HEK293 (cell line): Measurements from ENCODE around the gene MSRB3.

Experiments
- CTCF ChIA-PET: fragments of 350-600 bp; formaldehyde crosslinking; extraction: SDS; loops from one replicate; lab custom pipeline; 2021; ENCODE audit warnings: antibody characterized with exemption; lab: Yijun Ruan, JAX
- POLR2A ChIA-PET: fragments of 300-600 bp; formaldehyde crosslinking; extraction: SDS; loops from one replicate; lab custom pipeline; 2020; ENCODE audit warnings: antibody characterized with exemption, inconsistent platforms; lab: Yijun Ruan, JAX
- H3K27ac ChIP-seq: fragments of 200-500 bp; sonication (Bioruptor generic); 2 replicates; pipeline ENCODE4 v1.5.1; 2014; ENCODE audit warnings: low read depth, low read length, control low read depth, inconsistent platforms; ENCODE audit errors: extremely low read depth
- H3K36me3 ChIP-seq, 2 experiments: fragments of 200-500 bp in 1 of 2; sonication (Bioruptor generic) in 1 of 2; 1 replicate in 1 of 2; 2 replicates in 1 of 2; pipeline ENCODE4 v1.5.1; 2014 to 2017; ENCODE audit warnings: inconsistent platforms in 2 of 2, low read length in 2 of 2; ENCODE audit not compliant: control insufficient read depth in 2 of 2, insufficient read depth in 1 of 2
- H3K4me1 ChIP-seq: fragments of 200-500 bp; sonication (Bioruptor generic); 2 replicates; pipeline ENCODE4 v1.5.1; 2014; ENCODE audit warnings: mild to moderate bottlenecking, low read length, inconsistent platforms; ENCODE audit not compliant: control insufficient read depth, insufficient read depth
- H3K4me3 ChIP-seq: 2 replicates; pipeline ENCODE4 v1.5.1; 2011; ENCODE audit warnings: low read depth, mild to moderate bottlenecking, control low read depth, low read length, moderate library complexity
- H3K9me3 ChIP-seq: fragments of 200-500 bp; sonication (Bioruptor generic); 2 replicates; pipeline ENCODE4 v1.5.1; 2014; ENCODE audit warnings: low read depth, low read length, inconsistent platforms; ENCODE audit not compliant: control insufficient read depth, insufficient read depth
- RBAK ChIP-seq: fragments of 450-650 bp; formaldehyde crosslinking; IDR thresholded peaks from 2 replicates; pipeline ENCODE4 v1.5.1; 2016; ENCODE audit warnings: missing biosample characterization, missing genetic modification characterization
- REST ChIP-seq: fragments of 450-650 bp; formaldehyde crosslinking; IDR thresholded peaks from 2 replicates; pipeline ENCODE4 v1.5.1; 2016; ENCODE audit warnings: missing biosample characterization, missing genetic modification characterization
- ZFHX2 ChIP-seq: fragments of 450-650 bp; formaldehyde crosslinking; conservative IDR thresholded peaks from 2 replicates; pipeline ENCODE4 v1.5.1; 2016; ENCODE audit warnings: missing biosample characterization, missing genetic modification characterization
- ZIC2 ChIP-seq: fragments of 450-650 bp; formaldehyde crosslinking; IDR thresholded peaks from 2 replicates; pipeline ENCODE4 v1.5.1; 2016; ENCODE audit warnings: missing biosample characterization, missing genetic modification characterization
- ZNF140 ChIP-seq: fragments of 450-650 bp; formaldehyde crosslinking; IDR thresholded peaks from 2 replicates; pipeline ENCODE4 v1.5.1; 2016; ENCODE audit warnings: missing biosample characterization, missing genetic modification characterization
- ZNF175 ChIP-seq: fragments of 450-650 bp; formaldehyde crosslinking; IDR thresholded peaks from 2 replicates; pipeline ENCODE4 v1.5.1; 2016; ENCODE audit warnings: missing biosample characterization, missing genetic modification characterization
- ZNF184 ChIP-seq: fragments of 450-650 bp; IDR thresholded peaks from 2 replicates; pipeline ENCODE4 v1.5.1; 2018; ENCODE audit warnings: missing biosample characterization, mild to moderate bottlenecking, missing genetic modification characterization
- ZNF202 ChIP-seq: fragments of 450-650 bp; formaldehyde crosslinking; IDR thresholded peaks from 2 replicates; pipeline ENCODE4 v1.5.1; 2016; ENCODE audit warnings: missing biosample characterization, missing genetic modification characterization, borderline replicate concordance
- ZNF248 ChIP-seq: fragments of 450-650 bp; formaldehyde crosslinking; IDR thresholded peaks from 2 replicates; pipeline ENCODE4 v1.5.1; 2017; ENCODE audit warnings: missing biosample characterization, missing genetic modification characterization
- ZNF292 ChIP-seq: fragments of 450-650 bp; formaldehyde crosslinking; IDR thresholded peaks from 2 replicates; pipeline ENCODE4 v1.5.1; 2016; ENCODE audit warnings: low read depth, missing biosample characterization, missing genetic modification characterization, borderline replicate concordance
- ZNF341 ChIP-seq: fragments of 450-650 bp; formaldehyde crosslinking; IDR thresholded peaks from 2 replicates; pipeline ENCODE4; 2016; ENCODE audit warnings: low read depth, missing biosample characterization, missing genetic modification characterization
- ZNF354C ChIP-seq: fragments of 450-650 bp; formaldehyde crosslinking; IDR thresholded peaks from 2 replicates; pipeline ENCODE4 v1.5.1; 2016; ENCODE audit warnings: missing biosample characterization, missing genetic modification characterization, low read depth, borderline replicate concordance
- ZNF426 ChIP-seq: fragments of 450-650 bp; formaldehyde crosslinking; IDR thresholded peaks from 2 replicates; pipeline ENCODE4 v1.5.1; 2017; ENCODE audit warnings: missing biosample characterization, missing genetic modification characterization, mild to moderate bottlenecking, inconsistent platforms, moderate library complexity
- ZNF473 ChIP-seq: fragments of 450-650 bp; formaldehyde crosslinking; IDR thresholded peaks from 2 replicates; pipeline ENCODE4 v1.5.1; 2017; ENCODE audit warnings: missing biosample characterization, missing genetic modification characterization
- ZNF501 ChIP-seq: fragments of 450-650 bp; formaldehyde crosslinking; IDR thresholded peaks from 2 replicates; pipeline ENCODE4 v1.5.1; 2016; ENCODE audit warnings: missing biosample characterization, missing genetic modification characterization
- ZNF521 ChIP-seq: fragments of 450-650 bp; formaldehyde crosslinking; IDR thresholded peaks from 2 replicates; pipeline ENCODE4 v1.5.1; 2017; ENCODE audit warnings: missing biosample characterization, mild to moderate bottlenecking, missing genetic modification characterization
- ZNF610 ChIP-seq: fragments of 450-650 bp; formaldehyde crosslinking; IDR thresholded peaks from 2 replicates; pipeline ENCODE4 v1.5.1; 2016; ENCODE audit warnings: missing biosample characterization, missing genetic modification characterization, borderline replicate concordance
- ZNF623 ChIP-seq: fragments of 450-650 bp; formaldehyde crosslinking; IDR thresholded peaks from 2 replicates; pipeline ENCODE4 v1.5.1; 2016; ENCODE audit warnings: missing biosample characterization, missing genetic modification characterization
- ZNF658 ChIP-seq: fragments of 450-650 bp; formaldehyde crosslinking; IDR thresholded peaks from 2 replicates; pipeline ENCODE4; 2016; ENCODE audit warnings: missing biosample characterization, missing genetic modification characterization
- ZNF707 ChIP-seq: fragments of 450-650 bp; formaldehyde crosslinking; IDR thresholded peaks from 2 replicates; pipeline ENCODE4 v1.5.1; 2016; ENCODE audit warnings: missing biosample characterization, missing genetic modification characterization
- TF ChIP-seq, protein P1 (sequence below): fragments of 450-650 bp; formaldehyde crosslinking; conservative IDR thresholded peaks from 2 replicates; pipeline ENCODE4 v1.5.1; 2016; ENCODE audit warnings: low read depth, missing biosample characterization, missing genetic modification characterization
- TF ChIP-seq, protein P2 (sequence below): fragments of 450-650 bp; formaldehyde crosslinking; conservative IDR thresholded peaks from 2 replicates; pipeline ENCODE4 v1.5.1; 2016; ENCODE audit warnings: low read depth, missing biosample characterization, missing genetic modification characterization
- TF ChIP-seq, protein P3 (sequence below): fragments of 450-650 bp; formaldehyde crosslinking; IDR thresholded peaks from 2 replicates; pipeline ENCODE4 v1.5.1; 2016; ENCODE audit warnings: missing biosample characterization, missing genetic modification characterization, borderline replicate concordance

The MSRB3 gene

GRCh38 chr12:65454115-65454787 is 175.8 kb downstream of the MSRB3 start:
- no peak overlapping the region for H3K4me3 ChIP-seq
- ChIA-PET POLR2A (no interaction called here), CTCF (no interaction called here)
- no peaks in the 10 kb centered on the region for H3K36me3 ChIP-seq
- H3K9me3 ChIP-seq: no peaks in the 10 kb centered on the region
- no peak overlapping the region for H3K27ac ChIP-seq
- 0 out of 2 replicates have a peak, but pooled peaks cover 3% of the 10 kb centered on the region for H3K4me1 ChIP-seq
- TF ChIP-seq, protein P1, sequence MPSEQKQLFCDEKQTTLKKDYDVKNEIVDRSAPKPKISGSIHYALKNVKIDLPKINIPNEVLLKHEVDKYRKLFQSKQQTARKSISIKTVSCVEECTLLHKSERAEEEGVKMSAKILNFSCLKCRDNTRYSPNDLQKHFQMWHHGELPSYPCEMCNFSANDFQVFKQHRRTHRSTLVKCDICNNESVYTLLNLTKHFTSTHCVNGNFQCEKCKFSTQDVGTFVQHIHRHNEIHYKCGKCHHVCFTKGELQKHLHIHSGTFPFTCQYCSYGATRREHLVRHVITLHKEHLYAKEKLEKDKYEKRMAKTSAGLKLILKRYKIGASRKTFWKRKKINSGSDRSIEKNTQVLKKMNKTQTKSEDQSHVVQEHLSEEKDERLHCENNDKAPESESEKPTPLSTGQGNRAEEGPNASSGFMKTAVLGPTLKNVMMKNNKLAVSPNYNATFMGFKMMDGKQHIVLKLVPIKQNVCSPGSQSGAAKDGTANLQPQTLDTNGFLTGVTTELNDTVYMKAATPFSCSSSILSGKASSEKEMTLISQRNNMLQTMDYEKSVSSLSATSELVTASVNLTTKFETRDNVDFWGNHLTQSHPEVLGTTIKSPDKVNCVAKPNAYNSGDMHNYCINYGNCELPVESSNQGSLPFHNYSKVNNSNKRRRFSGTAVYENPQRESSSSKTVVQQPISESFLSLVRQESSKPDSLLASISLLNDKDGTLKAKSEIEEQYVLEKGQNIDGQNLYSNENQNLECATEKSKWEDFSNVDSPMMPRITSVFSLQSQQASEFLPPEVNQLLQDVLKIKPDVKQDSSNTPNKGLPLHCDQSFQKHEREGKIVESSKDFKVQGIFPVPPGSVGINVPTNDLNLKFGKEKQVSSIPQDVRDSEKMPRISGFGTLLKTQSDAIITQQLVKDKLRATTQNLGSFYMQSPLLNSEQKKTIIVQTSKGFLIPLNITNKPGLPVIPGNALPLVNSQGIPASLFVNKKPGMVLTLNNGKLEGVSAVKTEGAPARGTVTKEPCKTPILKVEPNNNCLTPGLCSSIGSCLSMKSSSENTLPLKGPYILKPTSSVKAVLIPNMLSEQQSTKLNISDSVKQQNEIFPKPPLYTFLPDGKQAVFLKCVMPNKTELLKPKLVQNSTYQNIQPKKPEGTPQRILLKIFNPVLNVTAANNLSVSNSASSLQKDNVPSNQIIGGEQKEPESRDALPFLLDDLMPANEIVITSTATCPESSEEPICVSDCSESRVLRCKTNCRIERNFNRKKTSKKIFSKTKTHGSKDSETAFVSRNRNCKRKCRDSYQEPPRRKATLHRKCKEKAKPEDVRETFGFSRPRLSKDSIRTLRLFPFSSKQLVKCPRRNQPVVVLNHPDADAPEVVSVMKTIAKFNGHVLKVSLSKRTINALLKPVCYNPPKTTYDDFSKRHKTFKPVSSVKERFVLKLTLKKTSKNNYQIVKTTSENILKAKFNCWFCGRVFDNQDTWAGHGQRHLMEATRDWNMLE (tag by site-specific recombination): peak; percentile 86
- TF ChIP-seq REST (tag by site-specific recombination) (0 out of 2 replicates have a peak, but pooled peaks have one; percentile 44), ZNF426 (peak; percentile 81), ZNF658 (tag by site-specific recombination) (no peak), ZNF610 (tag by site-specific recombination) (no peak), ZNF184 (tag by site-specific recombination) (no peak), ZNF202 (tag by site-specific recombination) (peak; percentile 46; the same call in 1 of the 2 replicates), ZNF501 (tag by site-specific recombination) (0 out of 2 replicates have a peak, but pooled peaks have one; percentile 41), ZNF140 (tag by site-specific recombination) (peak; percentile 71), ZIC2 (tag by site-specific recombination) (no peak), ZNF248 (no peak), ZNF707 (no peak), RBAK (0 out of 2 replicates have a peak, but pooled peaks have one; percentile 44), ZNF292 (tag by site-specific recombination) (no peak; the same call in 1 of the 2 replicates), ZFHX2 (peak; percentile 66), ZNF354C (tag by site-specific recombination) (no peak), ZNF175 (tag by site-specific recombination) (no peak), ZNF341 (0 out of 2 replicates have a peak, but pooled peaks have one; percentile 15), ZNF473 (no peak), ZNF521 (tag by site-specific recombination) (no peak), ZNF623 (tag by site-specific recombination) (peak; percentile 67)
- TF ChIP-seq, protein P2, sequence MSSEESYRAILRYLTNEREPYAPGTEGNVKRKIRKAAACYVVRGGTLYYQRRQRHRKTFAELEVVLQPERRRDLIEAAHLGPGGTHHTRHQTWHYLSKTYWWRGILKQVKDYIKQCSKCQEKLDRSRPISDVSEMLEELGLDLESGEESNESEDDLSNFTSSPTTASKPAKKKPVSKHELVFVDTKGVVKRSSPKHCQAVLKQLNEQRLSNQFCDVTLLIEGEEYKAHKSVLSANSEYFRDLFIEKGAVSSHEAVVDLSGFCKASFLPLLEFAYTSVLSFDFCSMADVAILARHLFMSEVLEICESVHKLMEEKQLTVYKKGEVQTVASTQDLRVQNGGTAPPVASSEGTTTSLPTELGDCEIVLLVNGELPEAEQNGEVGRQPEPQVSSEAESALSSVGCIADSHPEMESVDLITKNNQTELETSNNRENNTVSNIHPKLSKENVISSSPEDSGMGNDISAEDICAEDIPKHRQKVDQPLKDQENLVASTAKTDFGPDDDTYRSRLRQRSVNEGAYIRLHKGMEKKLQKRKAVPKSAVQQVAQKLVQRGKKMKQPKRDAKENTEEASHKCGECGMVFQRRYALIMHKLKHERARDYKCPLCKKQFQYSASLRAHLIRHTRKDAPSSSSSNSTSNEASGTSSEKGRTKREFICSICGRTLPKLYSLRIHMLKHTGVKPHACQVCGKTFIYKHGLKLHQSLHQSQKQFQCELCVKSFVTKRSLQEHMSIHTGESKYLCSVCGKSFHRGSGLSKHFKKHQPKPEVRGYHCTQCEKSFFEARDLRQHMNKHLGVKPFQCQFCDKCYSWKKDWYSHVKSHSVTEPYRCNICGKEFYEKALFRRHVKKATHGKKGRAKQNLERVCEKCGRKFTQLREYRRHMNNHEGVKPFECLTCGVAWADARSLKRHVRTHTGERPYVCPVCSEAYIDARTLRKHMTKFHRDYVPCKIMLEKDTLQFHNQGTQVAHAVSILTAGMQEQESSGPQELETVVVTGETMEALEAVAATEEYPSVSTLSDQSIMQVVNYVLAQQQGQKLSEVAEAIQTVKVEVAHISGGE: peak; percentile 74
- TF ChIP-seq, protein P3, sequence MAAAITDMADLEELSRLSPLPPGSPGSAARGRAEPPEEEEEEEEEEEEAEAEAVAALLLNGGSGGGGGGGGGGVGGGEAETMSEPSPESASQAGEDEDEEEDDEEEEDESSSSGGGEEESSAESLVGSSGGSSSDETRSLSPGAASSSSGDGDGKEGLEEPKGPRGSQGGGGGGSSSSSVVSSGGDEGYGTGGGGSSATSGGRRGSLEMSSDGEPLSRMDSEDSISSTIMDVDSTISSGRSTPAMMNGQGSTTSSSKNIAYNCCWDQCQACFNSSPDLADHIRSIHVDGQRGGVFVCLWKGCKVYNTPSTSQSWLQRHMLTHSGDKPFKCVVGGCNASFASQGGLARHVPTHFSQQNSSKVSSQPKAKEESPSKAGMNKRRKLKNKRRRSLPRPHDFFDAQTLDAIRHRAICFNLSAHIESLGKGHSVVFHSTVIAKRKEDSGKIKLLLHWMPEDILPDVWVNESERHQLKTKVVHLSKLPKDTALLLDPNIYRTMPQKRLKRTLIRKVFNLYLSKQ (tag by site-specific recombination): 0 out of 2 replicates have a peak, but pooled peaks have one; percentile 28
